SK-N-SH (cell line): ENCODE results near the gene TUBA3C.
"Not testable (repeated sequence)": the region's sequence is repeated elsewhere in the genome, so short reads cannot be mapped to it uniquely, and the experiment has no call there.

Source experiments
- CTCF ChIP-seq: fragments of 200-600 bp; sonication (generic); IDR thresholded peaks from 2 replicates; pipeline ENCODE4 v1.6.1; 2017; ENCODE audit warnings: antibody characterized with exemption, mild to moderate bottlenecking, moderate library complexity
- EP300 ChIP-seq, 2 experiments: IDR thresholded peaks; 2 replicates each; pipeline versions ENCODE4 v1.4.0 to v1.6.1; 2012; ENCODE audit warnings: borderline replicate concordance in 1 of 2, low read depth in 1 of 2, low read length in 1 of 2
- EZH2phosphoT487 ChIP-seq: fragments of 200-600 bp; sonication (generic); IDR thresholded peaks from 2 replicates; pipeline ENCODE4 v1.6.1; 2017; ENCODE audit warnings: low read depth, mixed run types, mild to moderate bottlenecking, antibody characterized with exemption, moderate library complexity, borderline replicate concordance
- MXI1 ChIP-seq: IDR thresholded peaks from 2 replicates; pipeline ENCODE4 v1.6.1; 2012; ENCODE audit warnings: mild to moderate bottlenecking, low read depth, low read length, improper control_type of control experiment
- NFIC ChIP-seq: IDR thresholded peaks from 2 replicates; pipeline ENCODE4 v1.4.0; 2012; ENCODE audit warnings: borderline replicate concordance
- NRF1 ChIP-seq: IDR thresholded peaks from 2 replicates; pipeline ENCODE4 v1.6.1; 2012; ENCODE audit warnings: low read depth, mild to moderate bottlenecking, low read length
- POLR2AphosphoS5 ChIP-seq: IDR thresholded peaks from 2 replicates; pipeline ENCODE4 v1.6.1; 2012; ENCODE audit warnings: low read depth, low read length
- RAD21 ChIP-seq: IDR thresholded peaks from 2 replicates; pipeline ENCODE4 v1.6.1; 2012; ENCODE audit warnings: mild to moderate bottlenecking, low read length
- SIN3A ChIP-seq: IDR thresholded peaks from 2 replicates; pipeline ENCODE4 v1.6.1; 2012; ENCODE audit warnings: low read depth, mild to moderate bottlenecking, low read length, moderate library complexity, borderline replicate concordance

- not testable (repeated sequence) for TF ChIP-seq EZH2phosphoT487; EP300 (IDR thresholded peaks at IDR 0.05; ENCODE audit: borderline replicate concordance in 1 of 2, low read depth in 1 of 2, low read length in 1 of 2); CTCF; POLR2AphosphoS5; SIN3A; NRF1; RAD21; NFIC; MXI1
Observed at GRCh38 chr13:19189911-19190310, 8.3 kb upstream of the TUBA3C start.
